GM12874 (cell line): ENCODE measurements around the gene TTLL11.

Source experiments
- CTCF ChIP-seq: IDR thresholded peaks from 2 replicates; pipeline ENCODE4 v1.5.1; 2011; ENCODE audit warnings: low read depth, mild to moderate bottlenecking, control low read depth, low read length, moderate library complexity; ENCODE audit not compliant: insufficient read depth

Gene TTLL11

GRCh38 chr9:121898856-121899255 lies 194.3 kb downstream of the TTLL11 start:
- TF ChIP-seq CTCF = no peak

- no peak for TF ChIP-seq CTCF
Measured at GRCh38 chr9:121897140-121897539, 196.0 kb downstream of the TTLL11 start.

- TF ChIP-seq CTCF = no peak
Measured at GRCh38 chr9:121896545-121896943, 196.6 kb downstream of the TTLL11 start.

GRCh38 chr9:121895818-121896544 lies 197.1 kb downstream of the TTLL11 start:
- TF ChIP-seq CTCF = no peak

- TF ChIP-seq CTCF = no peak
Measured at GRCh38 chr9:121895358-121895757, 197.8 kb downstream of the TTLL11 start.

GRCh38 chr9:121893786-121894185 lies 199.3 kb downstream of the TTLL11 start:
- no peak for TF ChIP-seq CTCF

GRCh38 chr9:121892706-121893105 lies 200.4 kb downstream of the TTLL11 start:
- TF ChIP-seq CTCF = no peak
